ENCODE results near the gene ST6GAL1.
A peak's percentile ranks its signal among the peaks of the same experiment; 100 is the strongest.
"Not testable (repeated sequence)": the region's sequence is repeated elsewhere in the genome, so short reads cannot be mapped to it uniquely, and the experiment has no call there.

The ST6GAL1 gene

GRCh38 chr3:186942168-186942567 is 11.8 kb downstream of the ST6GAL1 start:
- no peak for DNase-seq

- no peak for DNase-seq
These were observed 15.0 kb downstream of the ST6GAL1 start for GRCh38 chr3:186945255-186945823.

GRCh38 chr3:186946756-186947375 is 16.5 kb downstream of the ST6GAL1 start:
- no peak for DNase-seq

- no peak for DNase-seq
These were observed 19.1 kb downstream of the ST6GAL1 start for GRCh38 chr3:186949281-186949982.

- DNase-seq: no peak
These were observed 20.2 kb downstream of the ST6GAL1 start for GRCh38 chr3:186950402-186951093.

GRCh38 chr3:186951640-186952552 is 21.6 kb downstream of the ST6GAL1 start:
- DNase-seq: no peak

GRCh38 chr3:186953011-186953487 is 22.7 kb downstream of the ST6GAL1 start:
- no peak for DNase-seq

GRCh38 chr3:186953992-186954699 is 23.8 kb downstream of the ST6GAL1 start:
- DNase-seq: not testable (repeated sequence)

GRCh38 chr3:186955898-186956696 is 25.8 kb downstream of the ST6GAL1 start:
- no peak for DNase-seq

GRCh38 chr3:186959029-186959624 is 28.8 kb downstream of the ST6GAL1 start:
- DNase-seq: no peak

- DNase-seq: no peak
These were observed 30.0 kb downstream of the ST6GAL1 start for GRCh38 chr3:186960347-186960746.

- no peak for DNase-seq
These were observed 32.1 kb downstream of the ST6GAL1 start for GRCh38 chr3:186962445-186962844.

- DNase-seq: no peak
These were observed 33.3 kb downstream of the ST6GAL1 start for GRCh38 chr3:186963636-186964035.

GRCh38 chr3:186964071-186964470 is 33.7 kb downstream of the ST6GAL1 start:
- DNase-seq: no peak

- no peak for DNase-seq
These were observed 34.3 kb downstream of the ST6GAL1 start for GRCh38 chr3:186964616-186965015.

- DNase-seq: no peak
These were observed 35.0 kb downstream of the ST6GAL1 start for GRCh38 chr3:186965141-186965879.

- DNase-seq: no peak
These were observed 36.1 kb downstream of the ST6GAL1 start for GRCh38 chr3:186966406-186966805.

- not testable (repeated sequence) for DNase-seq
These were observed 36.9 kb downstream of the ST6GAL1 start for GRCh38 chr3:186967236-186967635.

- peak; percentile 32 for DNase-seq
These were observed 37.4 kb downstream of the ST6GAL1 start for GRCh38 chr3:186967686-186968085.

GRCh38 chr3:186969607-186970006 is 39.3 kb downstream of the ST6GAL1 start:
- DNase-seq: no peak
